OCI-LY1 (cell line): ENCODE results near the gene FANCD2.
A peak's percentile ranks its signal among the peaks of the same experiment; 100 is the strongest.

ENCODE experiments used
- H2AFZ ChIP-seq: fragments of 200-600 bp; sonication (generic), shearing (Covaris generic); 2 replicates; pipeline ENCODE4 v1.6.0; 2014; ENCODE audit warnings: antibody characterized with exemption, mild to moderate bottlenecking, low read length
- H3F3A ChIP-seq: fragments of 200-600 bp; sonication (generic), shearing (Covaris generic); 2 replicates; pipeline ENCODE4 v1.6.0; 2014; ENCODE audit warnings: mild to moderate bottlenecking, antibody characterized with exemption, low read length, moderate library complexity; ENCODE audit not compliant: insufficient read depth
- H3K27ac ChIP-seq: fragments of 200-600 bp; sonication (generic); 2 replicates; pipeline ENCODE4 v1.5.1; 2014; ENCODE audit warnings: low read length, mixed run types, mild to moderate bottlenecking, low read depth; ENCODE audit not compliant: poor library complexity, severe bottlenecking
- H3K27me3 ChIP-seq: fragments of 200-600 bp; sonication (generic); 2 replicates; pipeline ENCODE4 v1.6.0; 2014; ENCODE audit warnings: antibody characterized with exemption, mild to moderate bottlenecking, low read length, moderate library complexity; ENCODE audit not compliant: insufficient read depth
- H3K36me3 ChIP-seq: fragments of 200-600 bp; sonication (generic); 2 replicates; pipeline ENCODE4 v1.6.1; 2014; ENCODE audit warnings: mild to moderate bottlenecking, antibody characterized with exemption, low read length, moderate library complexity, mixed read lengths; ENCODE audit not compliant: insufficient read depth
- H3K4me1 ChIP-seq: fragments of 200-600 bp; sonication (generic); 2 replicates; pipeline ENCODE4 v1.5.1; 2014; ENCODE audit warnings: mild to moderate bottlenecking, low read length, moderate library complexity; ENCODE audit not compliant: insufficient read depth, severe bottlenecking
- H3K4me2 ChIP-seq: fragments of 200-600 bp; sonication (generic), shearing (Covaris generic); 2 replicates; pipeline ENCODE4 v1.6.1; 2014; ENCODE audit warnings: low read length
- H3K4me3 ChIP-seq: fragments of 200-600 bp; sonication (generic); 2 replicates; pipeline ENCODE4 v1.5.1; 2014; ENCODE audit warnings: low read length, low read depth, mild to moderate bottlenecking, mixed read lengths; ENCODE audit not compliant: poor library complexity, severe bottlenecking
- H3K79me2 ChIP-seq: fragments of 200-600 bp; shearing (Covaris generic); 2 replicates; pipeline ENCODE4 v1.6.1; 2016; ENCODE audit warnings: mixed run types, low read length, mixed read lengths; ENCODE audit not compliant: insufficient read depth
- H3K9ac ChIP-seq: fragments of 200-600 bp; sonication (generic), shearing (Covaris generic); 2 replicates; pipeline ENCODE4 v1.6.1; 2014; ENCODE audit warnings: mild to moderate bottlenecking, low read length, mixed read lengths
- H3K9me2 ChIP-seq: fragments of 200-600 bp; sonication (generic), shearing (Covaris generic); 2 replicates; pipeline ENCODE4 v1.6.1; 2014; ENCODE audit warnings: low read depth, mild to moderate bottlenecking, low read length, mixed read lengths
- H3K9me3 ChIP-seq: fragments of 200-600 bp; shearing (Covaris generic); 2 replicates; pipeline ENCODE4 v1.6.1; 2014; ENCODE audit warnings: low read length, mixed read lengths
- H4K20me1 ChIP-seq: fragments of 200-600 bp; sonication (generic), shearing (Covaris generic); 2 replicates; pipeline ENCODE4 v1.6.0; 2016; ENCODE audit warnings: mild to moderate bottlenecking, low read length; ENCODE audit not compliant: insufficient read depth
- CTCF ChIP-seq: fragments of 200-600 bp; sonication (generic), shearing (Covaris generic); IDR thresholded peaks from 2 replicates; pipeline ENCODE4 v1.5.1; 2017; ENCODE audit warnings: mild to moderate bottlenecking, antibody characterized with exemption, low read length, moderate library complexity, mixed read lengths
- EZH2 ChIP-seq: fragments of 200-600 bp; sonication (generic), shearing (Covaris generic); IDR thresholded peaks from 2 replicates; pipeline ENCODE4 v1.8.0; 2017; ENCODE audit warnings: borderline replicate concordance, mixed run types, mild to moderate bottlenecking, antibody characterized with exemption, low read length, moderate library complexity, mixed read lengths

The FANCD2 gene

GRCh38 chr3:9980251-9980650 is 46.0 kb upstream of the FANCD2 start:
- peaks cover 9% of the 10 kb centered on the region for H3K79me2 ChIP-seq
- no peak overlapping the region for H3K4me2 ChIP-seq
- H3K9me2 ChIP-seq, result no peaks in the 10 kb centered on the region

GRCh38 chr3:9986230-9986725 is 40.0 kb upstream of the FANCD2 start:
- Histone ChIP-seq H3K9me3 (no peaks in the 10 kb centered on the region), H3K79me2 (peaks cover 31% of the 10 kb centered on the region), H3F3A (no peaks in the 10 kb centered on the region), H3K27me3 (no peaks in the 10 kb centered on the region), H3K4me3 (peak overlapping the region; percentile 88), H3K9me2 (no peaks in the 10 kb centered on the region), H3K27ac (peak overlapping the region; percentile 63), H4K20me1 (no peaks in the 10 kb centered on the region), H3K9ac (peak overlapping the region; percentile 96), H2AFZ (no peak overlapping the region), H3K36me3 (peaks cover 10% of the 10 kb centered on the region; the same call in 1 of the 2 replicates), H3K4me1 (peaks cover 28% of the 10 kb centered on the region), H3K4me2 (peak overlapping the region; percentile 91)
- TF ChIP-seq EZH2 (no peak), CTCF (no peak)

More at GRCh38 chr3:9980251-9980650, 46.0 kb upstream of the FANCD2 start:
- H3K9ac ChIP-seq, result no peak overlapping the region
- H3K4me1 ChIP-seq, result peaks cover 8% of the 10 kb centered on the region
- H3K36me3 ChIP-seq, result peaks cover 32% of the 10 kb centered on the region
- no peaks in the 10 kb centered on the region for H3K27me3 ChIP-seq
- no peak overlapping the region for H3K27ac ChIP-seq
- H3F3A ChIP-seq, result no peaks in the 10 kb centered on the region
- TF ChIP-seq CTCF (no peak), EZH2 (no peak)
- no peaks in the 10 kb centered on the region for H4K20me1 ChIP-seq
- H3K4me3 ChIP-seq, result no peak overlapping the region
- H2AFZ ChIP-seq, result no peak overlapping the region
- no peaks in the 10 kb centered on the region for H3K9me3 ChIP-seq

- Histone ChIP-seq H3K79me2 (peaks cover 18% of the 10 kb centered on the region), H3K27ac (no peak overlapping the region), H3K9ac (no peak overlapping the region), H4K20me1 (no peaks in the 10 kb centered on the region), H3K9me3 (no peaks in the 10 kb centered on the region), H3K4me2 (no peak overlapping the region), H2AFZ (no peak overlapping the region), H3K9me2 (no peaks in the 10 kb centered on the region), H3K4me3 (no peak overlapping the region), H3F3A (no peaks in the 10 kb centered on the region), H3K4me1 (no peaks in the 10 kb centered on the region), H3K27me3 (no peaks in the 10 kb centered on the region), H3K36me3 (peaks cover 51% of the 10 kb centered on the region)
- TF ChIP-seq EZH2, result no peak
- TF ChIP-seq CTCF, result no peak
Observed at GRCh38 chr3:9994086-9994844, 32.0 kb upstream of the FANCD2 start.
